K562 (cell line): Measurements from ENCODE around the gene CRIM1.

Experiments used
- HNRNPH1 ChIP-seq: fragments of 200-400 bp; formaldehyde crosslinking; optimal IDR thresholded peaks from 2 replicates; pipeline ENCODE3; 2017; ENCODE audit warnings: low read depth, mild to moderate bottlenecking, low read length, moderate library complexity
- JUN ChIP-seq, 2 experiments: sonication (generic) in 1 of 2; formaldehyde crosslinking in 1 of 2; IDR thresholded peaks; 2 replicates each; pipeline versions ENCODE4 v1.6.1 to v1.8.0; 2012 to 2022; ENCODE audit warnings: borderline replicate concordance in 2 of 2, mild to moderate bottlenecking in 2 of 2, improper control_type of control experiment in 1 of 2, low read depth in 1 of 2, low read length in 1 of 2, missing genetic modification reagents in 1 of 2
- PYGO2 ChIP-seq: fragments of 450-650 bp; IDR thresholded peaks from 2 replicates; pipeline ENCODE4 v1.6.1; 2016; ENCODE audit warnings: mild to moderate bottlenecking, missing genetic modification characterization, moderate library complexity, missing compliant biosample characterization
- SIX5 ChIP-seq, 2 experiments: IDR thresholded peaks; 2 replicates each; pipeline ENCODE4 v1.6.1; 2011; ENCODE audit warnings: low read length in 2 of 2, borderline replicate concordance in 1 of 2, low read depth in 1 of 2, mild to moderate bottlenecking in 1 of 2, moderate library complexity in 1 of 2; ENCODE audit not compliant: insufficient read depth in 1 of 2
- TF ChIP-seq, protein P1 (sequence below): fragments of 200-800 bp; sonication (Bioruptor generic); IDR thresholded peaks from 2 replicates; pipeline ENCODE4 v1.6.1; 2016; ENCODE audit warnings: missing genetic modification characterization, missing compliant biosample characterization

DNA sequence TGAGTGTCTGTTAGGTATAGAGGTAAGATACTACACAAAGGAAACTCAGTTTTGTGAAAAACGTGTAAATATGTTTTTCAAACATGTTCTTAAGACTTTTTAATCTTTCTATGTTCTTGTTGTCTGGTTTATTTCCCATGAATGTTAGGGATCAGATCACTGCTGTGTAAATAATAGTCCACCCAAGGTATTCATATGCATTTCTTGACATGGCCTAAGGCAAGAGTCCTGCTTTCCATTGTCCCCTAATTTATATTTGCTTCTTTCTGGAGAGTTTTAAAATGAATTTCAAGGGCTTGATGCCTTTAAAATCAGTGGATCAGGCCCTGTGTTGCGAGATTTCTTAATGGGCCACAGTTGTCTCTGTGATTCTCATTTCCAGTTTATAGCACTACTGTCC, 28.9 kb downstream of the CRIM1 start:
- TF ChIP-seq HNRNPH1 = no peak
- no peak for TF ChIP-seq PYGO2 (tag)
- TF ChIP-seq SIX5 (IDR thresholded peaks at IDR 0.05; ENCODE audit: borderline replicate concordance in 1 of 2, insufficient read depth in 1 of 2, low read depth in 1 of 2, low read length in 2 of 2) = no peak
- TF ChIP-seq, protein P1, sequence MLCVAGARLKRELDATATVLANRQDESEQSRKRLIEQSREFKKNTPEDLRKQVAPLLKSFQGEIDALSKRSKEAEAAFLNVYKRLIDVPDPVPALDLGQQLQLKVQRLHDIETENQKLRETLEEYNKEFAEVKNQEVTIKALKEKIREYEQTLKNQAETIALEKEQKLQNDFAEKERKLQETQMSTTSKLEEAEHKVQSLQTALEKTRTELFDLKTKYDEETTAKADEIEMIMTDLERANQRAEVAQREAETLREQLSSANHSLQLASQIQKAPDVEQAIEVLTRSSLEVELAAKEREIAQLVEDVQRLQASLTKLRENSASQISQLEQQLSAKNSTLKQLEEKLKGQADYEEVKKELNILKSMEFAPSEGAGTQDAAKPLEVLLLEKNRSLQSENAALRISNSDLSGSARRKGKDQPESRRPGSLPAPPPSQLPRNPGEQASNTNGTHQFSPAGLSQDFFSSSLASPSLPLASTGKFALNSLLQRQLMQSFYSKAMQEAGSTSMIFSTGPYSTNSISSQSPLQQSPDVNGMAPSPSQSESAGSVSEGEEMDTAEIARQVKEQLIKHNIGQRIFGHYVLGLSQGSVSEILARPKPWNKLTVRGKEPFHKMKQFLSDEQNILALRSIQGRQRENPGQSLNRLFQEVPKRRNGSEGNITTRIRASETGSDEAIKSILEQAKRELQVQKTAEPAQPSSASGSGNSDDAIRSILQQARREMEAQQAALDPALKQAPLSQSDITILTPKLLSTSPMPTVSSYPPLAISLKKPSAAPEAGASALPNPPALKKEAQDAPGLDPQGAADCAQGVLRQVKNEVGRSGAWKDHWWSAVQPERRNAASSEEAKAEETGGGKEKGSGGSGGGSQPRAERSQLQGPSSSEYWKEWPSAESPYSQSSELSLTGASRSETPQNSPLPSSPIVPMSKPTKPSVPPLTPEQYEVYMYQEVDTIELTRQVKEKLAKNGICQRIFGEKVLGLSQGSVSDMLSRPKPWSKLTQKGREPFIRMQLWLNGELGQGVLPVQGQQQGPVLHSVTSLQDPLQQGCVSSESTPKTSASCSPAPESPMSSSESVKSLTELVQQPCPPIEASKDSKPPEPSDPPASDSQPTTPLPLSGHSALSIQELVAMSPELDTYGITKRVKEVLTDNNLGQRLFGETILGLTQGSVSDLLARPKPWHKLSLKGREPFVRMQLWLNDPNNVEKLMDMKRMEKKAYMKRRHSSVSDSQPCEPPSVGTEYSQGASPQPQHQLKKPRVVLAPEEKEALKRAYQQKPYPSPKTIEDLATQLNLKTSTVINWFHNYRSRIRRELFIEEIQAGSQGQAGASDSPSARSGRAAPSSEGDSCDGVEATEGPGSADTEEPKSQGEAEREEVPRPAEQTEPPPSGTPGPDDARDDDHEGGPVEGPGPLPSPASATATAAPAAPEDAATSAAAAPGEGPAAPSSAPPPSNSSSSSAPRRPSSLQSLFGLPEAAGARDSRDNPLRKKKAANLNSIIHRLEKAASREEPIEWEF = no peak
- TF ChIP-seq JUN (IDR thresholded peaks at IDR 0.05; ENCODE audit: borderline replicate concordance, low read depth, low read length) = no peak
- TF ChIP-seq JUN (CRISPR knock-in tag; IDR thresholded peaks at IDR 0.05; ENCODE audit: borderline replicate concordance) = no peak
